ENCODE data around the gene MBP.
A peak's percentile ranks its signal among the peaks of the same experiment; 100 is the strongest.
"Not testable (repeated sequence)": the region's sequence is repeated elsewhere in the genome, so short reads cannot be mapped to it uniquely, and the experiment has no call there.

The MBP gene

DNA sequence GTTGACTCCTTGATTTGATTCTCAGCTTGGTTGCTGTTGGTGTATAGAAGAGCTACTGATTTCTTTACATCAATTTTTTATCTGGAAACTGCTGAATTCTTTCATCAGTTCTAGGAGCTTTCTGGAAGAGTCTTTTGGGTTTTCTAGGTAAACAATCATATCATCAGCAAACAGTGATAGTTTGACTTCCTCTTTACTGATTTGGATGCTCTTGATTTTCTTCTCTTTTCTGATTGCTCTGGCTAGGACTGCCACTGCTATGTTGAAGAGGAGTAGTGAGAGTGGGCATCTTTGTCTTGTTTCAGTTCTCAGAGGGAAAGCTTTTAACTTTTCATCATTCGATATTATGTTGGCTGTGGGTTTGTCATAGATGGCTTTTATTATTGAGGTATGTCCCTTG, 169.7 kb downstream of the MBP start:
- DNase-seq, result no peak

DNA sequence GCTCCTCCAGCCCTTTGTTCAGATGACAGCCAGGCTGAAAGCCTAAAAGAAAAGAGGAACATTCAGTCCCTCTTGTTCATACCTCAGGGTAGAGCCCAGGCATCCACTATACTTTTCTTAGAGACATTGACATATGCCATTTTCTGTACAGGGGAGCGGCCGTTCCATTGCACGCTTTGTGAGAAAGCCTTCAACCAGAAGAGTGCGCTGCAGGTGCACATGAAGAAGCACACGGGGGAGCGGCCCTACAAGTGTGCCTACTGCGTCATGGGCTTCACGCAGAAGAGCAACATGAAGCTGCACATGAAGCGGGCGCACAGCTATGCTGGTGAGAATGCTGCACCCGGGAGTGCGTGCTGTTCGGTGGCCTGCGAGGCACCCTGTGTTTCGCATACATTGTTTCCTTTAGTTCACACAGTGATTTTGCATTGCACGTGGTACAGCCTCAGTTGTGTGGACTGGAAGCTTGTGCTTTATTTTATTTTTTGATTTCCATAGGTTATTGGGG, 172.0 kb downstream of the MBP start:
- no peak for DNase-seq

DNA sequence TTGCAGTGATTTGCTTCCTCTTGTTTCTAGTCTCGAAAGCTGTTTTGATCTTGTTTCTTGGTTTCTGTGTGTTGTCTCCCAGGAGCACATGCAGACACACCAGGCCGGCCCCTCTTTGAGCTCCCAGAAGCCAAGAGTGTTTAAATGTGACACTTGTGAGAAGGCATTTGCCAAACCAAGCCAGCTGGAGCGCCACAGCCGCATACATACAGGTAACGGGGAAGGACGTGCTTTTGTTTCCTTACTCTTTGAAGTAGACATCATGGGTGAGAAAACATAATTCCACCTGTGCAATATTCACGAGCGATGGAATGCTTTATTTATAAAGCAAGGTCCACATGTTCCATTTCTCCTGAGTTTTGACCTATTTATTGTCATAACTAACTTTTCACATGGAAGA, 173.0 kb downstream of the MBP start:
- DNase-seq, result no peak

DNA sequence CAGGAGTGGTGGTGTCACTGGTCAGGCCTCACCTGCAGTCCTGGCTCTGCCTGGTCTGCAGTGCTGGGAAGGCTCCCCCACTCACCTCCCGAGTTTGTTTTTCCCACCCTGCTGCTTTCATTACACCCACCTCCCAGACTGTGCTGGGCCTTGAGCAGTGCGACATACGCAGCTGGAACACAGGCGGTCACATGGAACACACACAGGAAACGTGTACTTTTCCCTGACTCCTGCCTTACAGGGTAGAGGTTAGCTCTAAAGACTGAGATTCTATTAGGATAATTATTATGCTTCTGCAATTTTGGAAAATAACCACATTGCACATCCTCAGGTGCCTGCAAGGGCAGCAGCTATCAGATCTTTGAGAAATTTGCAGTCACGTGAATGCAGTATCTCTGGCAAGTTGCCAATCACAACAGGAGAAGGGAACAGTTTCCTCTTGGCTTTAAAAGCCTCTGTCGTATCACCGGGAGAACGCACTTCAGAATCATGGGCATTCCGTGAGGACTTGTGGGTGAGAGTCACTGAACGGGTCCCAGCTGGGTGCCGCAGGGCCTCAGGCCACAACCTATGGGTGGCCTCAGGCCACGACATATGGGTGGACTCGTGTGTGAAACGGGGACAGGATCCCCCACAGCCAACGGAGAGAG, 173.8 kb downstream of the MBP start:
- peak; percentile 7 for DNase-seq

DNA sequence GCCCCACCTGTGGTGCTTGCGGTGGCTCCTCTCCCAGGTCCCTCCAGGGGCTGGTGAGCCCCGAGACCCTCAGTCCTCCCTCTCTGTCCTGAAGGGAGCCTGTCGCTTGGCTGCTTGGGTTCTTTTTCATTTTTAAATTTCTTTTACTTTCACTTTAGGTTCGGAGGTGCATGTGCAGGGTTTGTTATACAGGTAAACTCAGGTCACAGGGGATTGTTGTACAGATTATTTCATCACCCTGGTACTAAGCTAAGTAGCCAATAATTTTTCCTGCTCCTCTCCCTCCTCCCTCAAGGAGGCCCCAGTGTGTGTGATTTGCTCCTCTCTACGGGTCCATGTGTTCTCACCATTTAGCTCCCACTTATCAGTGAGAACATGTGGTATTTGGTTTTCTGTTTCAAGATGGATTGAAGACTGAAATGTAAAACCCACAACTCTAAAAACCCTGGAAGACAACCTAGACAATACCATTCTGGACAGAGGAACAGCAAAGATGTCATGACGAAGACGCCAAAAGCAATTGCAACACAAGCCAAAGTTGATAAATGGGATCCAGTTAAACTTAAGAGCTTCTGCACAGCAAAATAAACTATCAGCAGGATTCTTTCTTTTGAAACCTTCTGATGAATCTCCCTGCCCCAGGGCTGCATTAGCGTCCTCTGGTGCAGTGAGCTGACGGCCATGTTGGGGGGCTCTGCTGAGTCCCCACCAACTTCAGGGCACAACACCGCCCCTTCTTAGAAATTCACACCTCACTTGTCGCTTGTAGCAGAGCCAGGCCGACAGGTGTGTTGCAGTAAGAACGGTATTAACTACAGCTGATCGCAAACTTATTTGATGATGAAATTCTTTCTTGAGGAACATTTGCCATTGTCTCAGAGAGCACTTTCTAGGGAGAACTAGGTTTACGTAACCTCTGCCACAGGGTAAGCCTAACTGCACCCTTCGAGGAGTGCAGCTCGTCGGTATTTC, 174.9 kb downstream of the MBP start:
- DNase-seq, result no peak

DNA sequence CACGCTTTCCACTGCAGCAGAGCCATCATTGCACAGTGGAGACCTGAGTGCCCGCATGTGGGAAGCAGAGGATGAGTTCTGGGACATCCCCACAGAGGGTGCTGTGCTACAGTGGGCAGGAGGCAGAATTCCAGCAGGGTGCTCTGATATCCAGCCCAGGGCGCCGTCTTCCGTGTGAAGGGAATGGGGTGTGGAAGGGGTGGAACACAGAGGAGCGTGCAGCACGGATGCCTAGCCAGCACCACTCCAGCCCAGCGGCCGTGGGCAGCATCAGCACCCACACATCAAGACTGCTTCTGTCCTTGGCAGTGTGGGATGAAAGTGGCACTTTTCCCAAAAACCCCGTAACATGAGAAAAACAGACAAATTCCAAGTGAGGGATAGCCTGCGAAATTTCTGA, 175.9 kb downstream of the MBP start:
- DNase-seq, result no peak

DNA sequence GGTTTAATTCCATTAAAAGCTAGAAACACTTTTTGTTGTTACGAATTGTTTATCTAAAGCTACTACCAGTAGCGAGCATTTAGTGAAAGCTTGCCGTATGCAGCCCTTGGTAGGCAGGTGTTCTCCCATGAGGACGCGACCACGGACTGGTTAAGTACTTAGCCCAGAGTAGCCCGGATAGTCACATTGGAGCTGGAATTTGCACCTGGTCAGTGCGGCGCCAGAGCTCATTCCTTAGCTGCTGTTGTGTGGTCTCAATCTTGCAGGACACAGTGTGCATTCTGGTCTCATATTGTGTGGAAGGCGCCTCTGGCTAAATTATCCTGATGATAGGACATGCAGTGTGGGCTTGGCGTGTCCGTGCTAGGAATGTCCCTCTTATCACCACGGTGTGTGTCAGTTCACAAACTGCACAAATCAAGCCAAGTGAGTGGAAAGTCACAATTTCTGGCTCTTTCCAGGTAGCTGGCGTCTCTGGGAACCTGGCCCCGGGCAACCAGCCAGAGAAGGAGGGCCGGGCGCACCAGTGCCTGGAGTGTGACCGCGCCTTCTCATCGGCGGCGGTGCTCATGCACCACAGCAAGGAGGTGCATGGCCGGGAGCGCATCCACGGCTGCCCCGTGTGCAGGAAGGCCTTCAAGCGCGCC, 176.9 kb downstream of the MBP start:
- DNase-seq, result no peak

DNA sequence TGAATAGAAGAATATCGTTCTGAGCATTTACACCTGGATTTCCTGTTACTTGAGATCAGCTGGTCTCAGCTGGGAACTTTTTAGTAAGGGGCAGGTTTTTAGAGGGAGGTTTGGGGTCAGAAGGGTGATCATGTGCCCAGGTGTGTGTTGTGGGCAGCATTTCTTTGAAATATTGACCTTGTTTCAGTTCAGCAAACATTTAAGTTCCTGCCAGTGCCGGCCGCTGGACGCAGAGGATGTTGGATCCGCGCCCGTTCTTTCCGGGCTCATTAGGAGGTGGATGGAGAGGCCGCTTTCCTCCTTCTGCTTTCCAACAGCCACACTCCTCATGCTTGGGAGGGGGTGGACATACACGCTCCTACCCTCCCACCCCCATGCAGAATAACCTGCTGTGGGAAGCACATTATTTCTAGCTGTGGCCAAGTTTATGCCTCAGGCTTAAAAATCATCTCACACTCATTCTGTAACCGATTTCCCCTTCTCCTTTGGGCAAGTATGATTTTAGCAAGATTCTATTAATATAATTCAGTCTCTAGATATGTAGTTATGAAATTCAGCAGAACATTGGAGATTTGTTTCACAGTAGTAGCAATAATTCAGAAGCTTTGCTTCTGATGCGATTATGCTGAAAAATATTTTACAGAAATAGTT, 178.9 kb downstream of the MBP start:
- no peak for DNase-seq

DNA sequence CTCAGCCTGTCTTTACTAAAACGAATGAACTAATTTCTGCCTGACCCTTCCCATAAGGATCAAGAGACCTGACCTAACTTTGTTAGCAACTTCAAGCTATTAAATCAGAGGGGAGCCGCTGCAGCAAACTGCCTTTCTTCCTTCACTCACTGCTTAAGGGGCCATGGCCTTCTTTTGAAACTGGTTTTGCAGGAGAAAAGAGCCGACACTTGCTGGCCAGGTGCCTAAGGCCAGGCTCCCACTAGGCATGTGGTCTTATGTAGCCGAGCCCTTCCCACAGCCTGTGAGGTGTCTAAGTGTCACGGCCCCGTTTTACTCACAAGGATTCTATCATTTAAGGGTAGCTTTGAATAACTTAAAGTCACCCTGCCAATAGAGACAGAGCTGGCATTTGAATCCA, 179.4 kb downstream of the MBP start:
- DNase-seq, result no peak

DNA sequence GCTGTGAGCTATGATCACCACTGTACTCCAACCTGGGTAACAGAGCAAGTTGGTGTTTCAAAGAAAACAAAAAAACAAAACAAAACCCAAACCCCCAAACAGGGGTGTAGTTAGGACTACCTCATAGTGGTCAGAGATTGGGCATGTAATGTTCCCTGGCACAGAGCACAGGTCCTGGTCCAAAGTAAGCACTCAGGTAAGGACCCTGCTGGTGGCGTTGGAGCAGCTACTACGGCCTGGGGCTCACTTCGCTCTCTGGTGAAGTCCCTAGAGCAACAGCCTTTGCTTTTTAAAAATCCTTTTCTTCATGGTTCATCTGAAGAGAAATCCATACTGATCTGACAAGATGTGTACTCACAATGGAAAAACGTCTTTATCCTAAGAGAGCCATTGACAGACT, 179.8 kb downstream of the MBP start:
- no peak for DNase-seq

DNA sequence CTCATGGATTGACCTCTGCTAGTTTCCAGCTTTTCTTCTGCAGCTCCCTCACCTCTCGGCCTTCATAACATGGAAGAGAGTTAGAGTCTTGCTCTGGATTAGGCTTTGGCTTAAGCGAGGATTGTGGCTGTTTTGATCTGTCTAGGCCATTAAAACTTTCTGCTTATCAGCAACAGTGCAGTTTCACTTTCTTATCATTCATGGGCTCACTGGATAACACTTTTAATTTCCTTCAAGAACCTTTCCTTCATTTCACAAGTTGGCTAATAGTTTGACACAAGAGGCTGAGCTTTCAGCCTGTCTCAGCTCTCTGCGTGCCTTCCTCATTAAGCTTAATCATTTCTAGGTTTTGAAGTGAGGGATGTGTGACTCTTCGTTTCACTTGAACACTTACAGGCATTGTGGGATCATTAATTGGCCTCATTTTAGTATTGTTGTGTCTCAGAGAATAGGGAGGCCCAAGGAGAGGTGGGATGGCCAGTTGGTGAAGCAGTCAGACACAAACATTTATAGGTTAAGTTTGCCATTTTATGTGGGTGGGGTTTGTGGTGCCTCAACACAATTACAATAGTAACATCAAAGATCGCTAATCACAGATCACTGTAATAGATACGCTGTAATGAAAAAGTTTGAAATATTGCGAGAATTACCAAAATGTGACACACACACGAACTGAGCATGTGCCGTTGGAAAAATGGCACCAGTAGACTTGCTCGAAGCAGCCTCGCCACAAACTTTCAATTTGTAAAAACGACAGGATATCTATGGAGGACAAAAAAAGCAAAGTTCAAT, 180.9 kb downstream of the MBP start:
- no peak for DNase-seq

DNA sequence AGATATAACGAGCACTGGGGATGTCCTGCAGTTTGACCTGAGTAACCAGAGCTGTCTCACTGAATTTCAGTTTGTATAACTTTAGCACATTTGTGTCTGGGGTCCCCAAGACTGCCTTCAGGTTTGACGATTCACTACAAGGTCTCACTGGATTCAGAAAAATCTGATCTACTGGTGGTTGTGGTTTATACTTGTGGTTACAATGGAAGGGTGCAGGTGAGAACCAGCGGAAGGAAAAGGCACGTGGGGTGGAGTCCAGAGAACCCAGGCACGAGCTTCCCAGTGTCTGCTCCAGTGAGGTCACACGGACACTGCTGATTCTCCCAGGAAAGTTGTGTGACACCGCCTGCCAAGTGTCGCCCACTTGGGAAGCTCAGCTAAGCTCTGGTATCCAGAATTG, 184.2 kb downstream of the MBP start:
- no peak for DNase-seq

DNA sequence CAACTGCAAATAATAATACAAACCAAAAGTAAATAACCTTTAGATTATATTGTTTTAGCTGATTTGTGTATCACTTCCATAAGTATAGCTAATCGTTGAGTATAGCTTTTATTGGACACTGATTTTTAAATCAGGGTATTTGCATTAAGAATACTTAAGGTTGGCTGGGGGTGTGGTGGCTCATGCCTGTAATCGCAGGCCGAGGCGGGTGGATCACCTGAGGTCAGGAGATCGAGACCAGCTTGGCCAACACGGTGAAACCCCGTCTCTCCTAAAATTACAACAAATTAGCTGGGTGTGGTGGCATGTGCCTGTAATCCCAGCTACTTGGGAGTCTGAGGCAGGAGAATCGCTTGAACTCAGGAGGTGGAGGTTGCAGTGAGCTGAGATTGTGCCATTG, 188.2 kb downstream of the MBP start:
- not testable (repeated sequence) for DNase-seq

DNA sequence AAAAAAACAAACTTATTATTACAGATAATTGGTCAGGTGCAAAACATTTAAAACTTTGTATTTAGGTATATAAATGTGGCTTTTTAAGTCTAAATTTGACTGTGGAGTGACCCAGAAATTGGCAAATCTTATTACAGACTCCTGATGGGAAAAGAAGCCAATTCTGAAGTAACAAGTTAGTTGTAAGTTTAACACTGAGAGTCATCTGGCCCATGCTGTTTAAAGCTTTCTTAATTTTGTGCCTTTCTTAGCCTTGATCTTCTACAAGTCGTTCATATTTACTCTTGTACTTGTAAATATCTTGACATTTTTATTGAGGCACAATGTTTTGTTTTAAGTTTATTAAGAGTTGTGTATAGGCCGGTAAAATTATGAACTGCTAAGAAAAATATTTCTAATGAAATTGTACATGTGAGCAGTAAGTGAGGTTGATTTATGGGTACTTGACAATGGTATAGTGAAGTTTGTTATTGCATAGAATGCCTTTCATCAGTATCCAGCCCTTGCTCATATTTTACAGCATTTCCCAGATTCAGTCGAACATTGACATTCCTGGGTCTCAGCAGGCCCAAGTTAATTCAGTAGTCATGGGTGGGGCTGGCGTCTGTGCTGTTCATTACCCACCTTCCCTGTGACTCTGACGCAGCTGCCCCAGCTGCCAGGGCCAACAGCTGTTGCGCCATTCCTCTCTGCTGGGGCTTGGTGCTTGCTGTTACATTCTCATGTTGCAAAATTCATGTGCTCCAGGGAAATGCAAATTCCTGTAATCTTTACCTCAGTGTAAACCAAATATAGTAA, 188.8 kb downstream of the MBP start:
- DNase-seq, result no peak

DNA sequence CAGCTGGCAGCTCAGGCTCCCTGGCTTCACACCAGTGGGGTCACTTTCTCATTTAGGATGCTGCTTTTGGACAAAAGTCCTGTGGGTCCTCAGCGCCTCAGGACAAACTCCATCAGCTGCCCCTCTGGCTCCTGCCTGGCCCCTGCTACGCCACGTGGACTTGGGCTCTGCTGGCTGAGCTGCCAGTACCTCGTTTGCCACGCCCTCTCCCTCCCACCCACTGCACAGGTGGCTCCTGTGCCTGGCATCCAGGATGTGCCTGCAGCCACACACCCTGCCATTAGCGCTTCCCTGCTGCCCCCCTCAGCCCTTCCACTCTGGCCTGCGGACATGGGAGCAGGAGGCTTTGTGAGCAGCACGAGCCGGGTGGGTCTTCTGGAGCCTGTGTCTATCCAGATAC, 191.3 kb downstream of the MBP start:
- DNase-seq, result no peak

DNA sequence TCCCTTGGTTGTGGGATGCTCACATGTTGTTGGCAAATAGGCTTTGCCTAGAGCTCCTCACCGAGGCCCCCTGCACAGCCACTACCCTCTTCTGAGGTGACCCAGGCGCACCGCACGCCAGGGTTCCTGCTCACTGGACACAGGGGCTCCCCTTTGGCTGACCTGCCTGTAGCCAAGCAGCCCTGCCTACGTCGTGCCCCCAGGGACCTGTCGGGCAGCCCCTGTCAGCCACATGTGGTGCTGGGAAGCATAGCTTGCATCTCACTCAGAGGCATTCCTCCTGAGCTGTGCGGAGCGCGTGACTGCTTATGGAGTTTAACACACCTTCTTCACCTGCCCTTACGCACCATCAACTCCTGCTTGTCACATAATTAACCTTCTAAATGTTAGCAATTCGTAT, 194.0 kb downstream of the MBP start:
- no peak for DNase-seq

DNA sequence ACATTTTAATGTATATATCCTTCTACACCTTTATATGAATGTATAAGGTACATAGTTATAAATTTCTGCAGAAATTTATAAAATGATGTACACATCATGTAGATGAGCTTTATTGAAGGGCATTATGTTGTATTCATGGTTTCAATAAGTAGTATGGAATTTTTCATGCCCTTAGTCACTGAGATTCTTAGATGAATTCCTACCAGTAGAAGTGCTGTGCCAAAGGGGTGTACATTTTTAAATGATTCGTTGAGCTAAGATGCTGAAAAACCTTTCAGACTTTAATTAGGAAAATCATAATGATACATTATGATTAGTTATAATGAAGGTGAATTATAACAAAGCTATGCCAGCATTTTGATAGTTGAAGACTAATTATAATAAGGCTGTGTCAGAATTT, 195.0 kb downstream of the MBP start:
- DNase-seq, result no peak

DNA sequence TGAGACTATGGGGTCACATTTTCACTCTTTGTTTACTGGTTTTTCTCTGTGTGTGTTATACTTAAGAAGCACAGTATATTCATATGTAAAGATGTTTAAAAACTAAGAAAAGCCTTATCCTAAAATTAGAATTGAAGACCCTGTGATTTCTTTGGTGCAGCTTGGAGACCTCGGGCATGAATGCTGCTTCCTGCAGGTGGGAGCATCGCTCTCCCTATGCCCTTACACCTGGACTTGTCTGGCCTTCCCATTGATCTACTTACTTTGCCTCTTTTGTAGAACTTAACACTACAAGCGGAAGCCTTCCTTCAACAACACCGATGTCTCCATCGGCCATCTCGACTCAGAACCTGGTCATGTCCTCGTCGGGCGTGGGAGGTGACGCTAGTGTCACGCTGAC, 195.7 kb downstream of the MBP start:
- DNase-seq, result no peak

DNA sequence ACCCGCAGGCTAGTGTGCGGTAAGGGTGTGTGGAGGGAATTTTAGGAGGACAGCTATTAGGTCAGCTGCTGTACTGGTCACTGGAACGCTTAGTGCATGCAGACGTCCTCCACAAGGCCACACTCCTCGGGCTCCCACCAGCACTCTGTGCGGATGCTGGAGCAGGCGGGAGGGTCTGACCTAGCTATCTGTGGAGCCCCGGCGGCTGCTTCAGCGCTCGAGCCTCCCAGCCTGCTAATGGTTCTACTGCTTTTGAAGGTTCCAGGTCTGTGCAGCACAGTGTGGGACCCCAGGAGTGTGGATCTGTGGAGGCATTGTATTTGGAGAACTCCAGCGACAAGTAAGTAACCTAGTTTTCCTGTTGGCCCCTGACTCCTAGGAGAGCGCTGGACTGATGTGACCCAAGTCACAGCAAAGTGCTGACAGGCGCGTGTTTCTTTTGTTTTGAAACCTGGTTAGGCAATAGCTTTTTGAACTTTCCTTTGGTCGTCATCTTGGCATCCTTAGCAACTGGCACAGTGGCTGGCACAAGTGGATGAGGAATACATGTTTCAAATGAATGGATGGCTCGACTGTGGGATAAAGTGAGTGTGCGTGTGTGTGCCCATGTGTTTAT, 196.8 kb downstream of the MBP start:
- DNase-seq, result no peak

DNA sequence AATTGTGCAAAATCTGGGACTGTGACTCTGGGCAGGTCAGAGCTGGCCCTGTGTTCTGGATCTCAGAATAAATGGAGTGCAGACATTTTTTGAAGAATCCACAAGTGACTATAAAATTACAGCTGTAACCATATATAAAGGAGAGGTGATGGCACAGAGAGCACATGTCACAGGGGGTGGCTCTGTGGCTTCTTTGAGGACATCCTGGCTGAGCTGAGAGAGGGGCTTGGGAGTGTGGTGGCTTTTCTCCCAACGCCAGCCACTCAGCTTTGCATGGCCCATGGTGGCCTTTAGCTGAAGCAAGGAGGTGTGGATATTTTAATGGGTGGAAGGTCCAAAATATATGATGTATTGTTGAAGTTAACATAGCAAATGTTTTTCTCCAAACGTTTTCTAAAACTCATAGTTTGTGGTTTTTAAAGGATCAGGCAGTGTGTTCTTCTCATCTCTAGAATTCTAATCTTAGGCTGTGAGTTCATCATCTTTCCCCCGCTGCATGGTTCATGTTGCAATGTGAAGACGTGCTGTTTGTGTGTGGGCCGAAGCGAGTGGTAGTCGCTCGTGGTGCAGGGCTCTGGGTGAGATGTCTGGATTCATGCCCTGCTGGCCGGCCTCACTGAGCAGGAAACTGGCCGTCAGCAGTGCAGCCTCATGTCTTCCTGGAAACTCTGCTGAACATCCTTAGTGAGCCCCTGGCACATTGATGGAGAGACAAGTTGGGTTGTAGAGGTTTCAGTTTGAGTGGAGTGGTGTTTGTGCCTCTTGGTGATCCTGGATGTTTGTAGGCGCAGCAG, 200.4 kb downstream of the MBP start:
- DNase-seq, result no peak

All from NCI-H2171 (cell line).